AG04450 (cell line): Measurements from ENCODE around the gene DNAJC10. TPM values are rescaled to one million over a fixed set of nuclear protein-coding genes. Genes with fewer than 3 reads are reported as not detected.

ENCODE experiments used
- CTCF ChIA-PET: fragments of 300-600, 350-600 bp; formaldehyde crosslinking; extraction: SDS; loops from one replicate; lab custom pipeline; 2022; ENCODE audit warnings: antibody characterized with exemption, inconsistent platforms; lab: Charles Lee
- POLR2A ChIA-PET: fragments of 350-600 bp; formaldehyde crosslinking; extraction: SDS; loops from one replicate; lab custom pipeline; 2021; ENCODE audit warnings: antibody characterized with exemption, inconsistent platforms; lab: Yijun Ruan, JAX
- DNase-seq: peaks from one replicate; pipeline ENCODE4 v3.0.0-alpha.2; 2011; ENCODE audit warnings: low read depth, low spot score
- H3K27ac ChIP-seq: one replicate; pipeline ENCODE4 v1.5.1; 2012; ENCODE audit warnings: low read depth, low read length, control low read depth
- H3K27me3 ChIP-seq: one replicate; pipeline ENCODE4 v1.6.0; 2012; ENCODE audit warnings: low read length; ENCODE audit not compliant: control insufficient read depth, insufficient read depth
- H3K4me3 ChIP-seq: 2 replicates; pipeline ENCODE4 v1.5.1; 2011; ENCODE audit warnings: mild to moderate bottlenecking, low read depth, low read length, control low read depth
- H3K9me3 ChIP-seq: 2 replicates; pipeline ENCODE4 v1.5.1; 2012; ENCODE audit warnings: low read length; ENCODE audit not compliant: control insufficient read depth, insufficient read depth
- polyA plus RNA-seq: library from polyadenylated mRNA; depleted of rRNA; stranded (reverse); fragments of >200 nt; gene quantifications from 2 replicates; pipeline ENCODE4 v1.2.3, GENCODE V29; 2011; rRNA removed
- small RNA-seq: library from RNA; depleted of rRNA; stranded (forward); fragments of <200 nt; gene quantifications from one replicate; pipeline ENCODE3, GENCODE V24; 2012; ENCODE audit warnings: low read depth; ENCODE audit not compliant: insufficient read length
- TF ChIP-seq, protein P1 (sequence below): IDR thresholded peaks from 2 replicates; pipeline ENCODE4 v1.5.1; 2011; ENCODE audit warnings: low read depth, low read length, control low read depth, inconsistent platforms

The DNAJC10 gene
- polyA plus RNA-seq, 1 experiment = 121 TPM

- no peak for DNase-seq
- no peaks in the 10 kb centered on the region for H3K9me3 ChIP-seq
- H3K4me3 ChIP-seq = no peak overlapping the region
- H3K27ac ChIP-seq = no peak overlapping the region
- ChIA-PET POLR2A (no interaction called here), CTCF (no interaction called here)
- TF ChIP-seq, protein P1, sequence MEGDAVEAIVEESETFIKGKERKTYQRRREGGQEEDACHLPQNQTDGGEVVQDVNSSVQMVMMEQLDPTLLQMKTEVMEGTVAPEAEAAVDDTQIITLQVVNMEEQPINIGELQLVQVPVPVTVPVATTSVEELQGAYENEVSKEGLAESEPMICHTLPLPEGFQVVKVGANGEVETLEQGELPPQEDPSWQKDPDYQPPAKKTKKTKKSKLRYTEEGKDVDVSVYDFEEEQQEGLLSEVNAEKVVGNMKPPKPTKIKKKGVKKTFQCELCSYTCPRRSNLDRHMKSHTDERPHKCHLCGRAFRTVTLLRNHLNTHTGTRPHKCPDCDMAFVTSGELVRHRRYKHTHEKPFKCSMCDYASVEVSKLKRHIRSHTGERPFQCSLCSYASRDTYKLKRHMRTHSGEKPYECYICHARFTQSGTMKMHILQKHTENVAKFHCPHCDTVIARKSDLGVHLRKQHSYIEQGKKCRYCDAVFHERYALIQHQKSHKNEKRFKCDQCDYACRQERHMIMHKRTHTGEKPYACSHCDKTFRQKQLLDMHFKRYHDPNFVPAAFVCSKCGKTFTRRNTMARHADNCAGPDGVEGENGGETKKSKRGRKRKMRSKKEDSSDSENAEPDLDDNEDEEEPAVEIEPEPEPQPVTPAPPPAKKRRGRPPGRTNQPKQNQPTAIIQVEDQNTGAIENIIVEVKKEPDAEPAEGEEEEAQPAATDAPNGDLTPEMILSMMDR = no peak
- peaks cover 8% of the 10 kb centered on the region for H3K27me3 ChIP-seq
Measured at GRCh38 chr2:182833084-182833854, 117.2 kb downstream of the DNAJC10 start.

DNA sequence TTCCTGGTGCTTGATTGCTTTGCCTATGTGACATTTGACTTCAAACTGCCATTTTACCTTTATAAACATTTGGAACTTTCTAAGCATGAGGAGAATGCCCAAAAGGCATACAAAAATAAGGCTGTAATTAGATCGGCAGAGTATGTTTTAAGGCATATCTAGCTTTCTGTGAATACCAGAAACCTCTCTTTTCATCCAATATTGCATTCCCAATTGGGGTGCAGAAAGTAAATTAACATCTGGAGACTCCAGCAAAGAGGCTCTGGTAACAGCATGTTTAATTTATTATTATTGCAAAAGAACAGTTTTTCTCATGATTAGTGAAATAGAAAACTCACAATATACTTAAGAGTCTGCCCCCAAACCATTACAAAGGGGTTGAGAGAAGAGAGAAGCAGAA lies 118.2 kb downstream of the DNAJC10 start:
- POLR2A ChIA-PET = no interaction called here
- TF ChIP-seq, protein P1 = no peak
- CTCF ChIA-PET = no interaction called here
- no peak for DNase-seq
- Histone ChIP-seq H3K4me3 (no peak overlapping the region), H3K27me3 (peaks cover 8% of the 10 kb centered on the region), H3K9me3 (no peaks in the 10 kb centered on the region), H3K27ac (no peak overlapping the region)

DNA sequence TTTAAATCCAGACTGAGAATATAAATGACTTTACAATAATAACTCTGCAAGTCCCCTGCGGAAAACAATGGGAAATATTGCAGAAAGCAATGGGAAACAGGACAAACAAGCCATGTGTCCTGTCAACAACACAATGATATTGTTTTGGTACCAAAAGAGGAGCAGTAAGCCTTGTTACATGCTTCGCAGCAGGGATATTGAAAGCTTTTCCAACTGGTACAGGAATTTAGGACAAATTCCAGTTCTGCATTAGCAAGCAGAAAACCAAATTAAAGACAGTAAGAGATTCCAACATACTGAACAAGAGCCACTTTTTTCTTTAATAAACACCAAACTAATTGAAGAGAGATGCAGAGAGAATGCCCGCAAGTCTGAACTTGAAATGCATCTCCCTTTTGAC lies 120.4 kb downstream of the DNAJC10 start:
- no peak overlapping the region for H3K4me3 ChIP-seq
- H3K27me3 ChIP-seq = peaks cover 10% of the 10 kb centered on the region
- no peak for DNase-seq
- no peaks in the 10 kb centered on the region for H3K9me3 ChIP-seq
- no peak overlapping the region for H3K27ac ChIP-seq
- ChIA-PET POLR2A (no interaction called here), CTCF (no interaction called here)
- TF ChIP-seq, protein P1 = no peak

Small RNA genes within 50 kb of the gene (small RNA-seq; reads per million reads assigned to genes)
- not detected for gene RF00019

Other genes with a start within 250 kb of the DNAJC10 start
- gene FRZB, start 150.4 kb downstream of the DNAJC10 start, polyA plus RNA-seq = 2.0 and 2.5 TPM in 2 replicates